GM12873 (cell line): ENCODE data around the gene SDCCAG8.

Source experiments
- CTCF ChIP-seq: IDR thresholded peaks from 2 replicates; pipeline ENCODE4 v1.5.1; 2012; ENCODE audit warnings: low read depth, mild to moderate bottlenecking, moderate library complexity, low read length, control low read depth; ENCODE audit not compliant: insufficient read depth; ENCODE audit errors: missing control alignments

The SDCCAG8 gene

GRCh38 chr1:243489158-243489527 is 233.3 kb downstream of the SDCCAG8 start:
- no peak for TF ChIP-seq CTCF

- TF ChIP-seq CTCF, result no peak
These were observed 234.1 kb downstream of the SDCCAG8 start for GRCh38 chr1:243489681-243490546.

GRCh38 chr1:243490748-243491686 is 235.2 kb downstream of the SDCCAG8 start:
- TF ChIP-seq CTCF, result no peak

- no peak for TF ChIP-seq CTCF
These were observed 237.6 kb downstream of the SDCCAG8 start for GRCh38 chr1:243493156-243494129.

- TF ChIP-seq CTCF, result no peak
These were observed 239.0 kb downstream of the SDCCAG8 start for GRCh38 chr1:243494741-243495431.

- TF ChIP-seq CTCF, result no peak
These were observed 239.8 kb downstream of the SDCCAG8 start for GRCh38 chr1:243495442-243496186.
